ENCODE measurements around the gene PLEKHG4B. TPM values are rescaled to one million over a fixed set of nuclear protein-coding genes. Genes with fewer than 3 reads are reported as not detected.
"Not testable (repeated sequence)": the region's sequence is repeated elsewhere in the genome, so short reads cannot be mapped to it uniquely, and the experiment has no call there.

Gene PLEKHG4B
- total RNA-seq, 1 donor from 2014 or later, result 0.36 TPM

GRCh38 chr5:158807-159447 is 67.0 kb downstream of the PLEKHG4B start:
- ATAC-seq, result no peak

GRCh38 chr5:159448-160172 is 67.6 kb downstream of the PLEKHG4B start:
- no peak for ATAC-seq

DNA sequence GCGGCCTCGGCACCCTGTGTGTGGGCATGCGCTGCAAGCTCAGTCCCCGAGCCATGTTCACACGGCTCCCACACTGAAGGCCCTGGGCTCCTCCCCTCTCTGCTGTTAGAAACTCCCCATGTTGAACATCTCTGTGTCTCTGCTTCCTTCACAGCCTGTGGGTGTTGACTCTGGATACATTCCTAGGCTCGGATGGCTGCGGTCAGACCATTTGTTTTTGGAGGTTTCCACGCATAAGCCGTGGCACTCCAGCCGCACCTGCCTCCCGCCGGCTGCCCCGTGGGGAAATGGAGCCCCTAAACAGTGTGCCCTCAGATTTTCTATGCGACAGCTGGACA is 68.2 kb downstream of the PLEKHG4B start:
- no peak for ATAC-seq

DNA sequence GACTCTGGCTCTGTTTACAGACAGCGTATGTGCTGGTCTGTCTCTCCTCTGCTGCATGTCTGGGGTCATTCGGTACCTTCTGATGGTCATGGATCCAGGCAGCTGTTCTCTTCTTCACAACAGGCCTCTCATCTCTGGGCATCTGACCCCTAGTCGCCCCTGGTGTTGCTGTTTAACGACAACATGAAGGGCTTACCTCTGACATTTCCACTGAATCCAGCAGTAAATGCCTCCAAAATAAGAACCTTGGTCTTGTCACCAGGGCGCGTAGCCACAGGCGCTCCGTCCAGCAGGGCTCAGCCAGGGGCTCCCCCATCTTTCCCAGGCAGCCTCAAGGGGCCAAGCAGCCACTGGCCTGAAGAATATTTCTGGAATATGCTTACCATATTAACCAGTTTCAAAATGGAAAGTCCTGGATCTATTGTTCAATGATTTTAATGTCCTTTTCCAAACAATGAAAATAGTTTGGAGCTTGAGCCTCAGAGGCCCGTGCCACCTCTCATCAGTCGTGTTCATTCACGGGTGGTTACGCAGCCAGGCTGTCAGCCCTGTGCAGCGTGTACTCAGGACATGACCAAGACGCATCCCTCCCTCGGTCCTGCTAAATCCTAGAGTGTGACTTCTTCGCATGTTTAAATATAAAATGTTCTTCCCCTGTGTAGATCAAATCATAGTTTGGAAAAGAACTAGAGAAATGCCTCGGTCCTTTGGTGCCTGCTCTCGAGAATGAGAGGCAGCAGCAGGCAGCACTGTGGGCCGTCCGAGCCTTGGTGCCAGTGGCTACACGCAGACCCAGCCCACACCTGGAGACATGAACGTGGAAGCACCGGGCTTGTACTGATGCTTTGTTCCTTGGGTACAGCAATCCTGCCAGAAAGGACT is 69.2 kb downstream of the PLEKHG4B start:
- no peak for ATAC-seq

- ATAC-seq, result no peak
Observed at GRCh38 chr5:161803-162110, 69.8 kb downstream of the PLEKHG4B start.

DNA sequence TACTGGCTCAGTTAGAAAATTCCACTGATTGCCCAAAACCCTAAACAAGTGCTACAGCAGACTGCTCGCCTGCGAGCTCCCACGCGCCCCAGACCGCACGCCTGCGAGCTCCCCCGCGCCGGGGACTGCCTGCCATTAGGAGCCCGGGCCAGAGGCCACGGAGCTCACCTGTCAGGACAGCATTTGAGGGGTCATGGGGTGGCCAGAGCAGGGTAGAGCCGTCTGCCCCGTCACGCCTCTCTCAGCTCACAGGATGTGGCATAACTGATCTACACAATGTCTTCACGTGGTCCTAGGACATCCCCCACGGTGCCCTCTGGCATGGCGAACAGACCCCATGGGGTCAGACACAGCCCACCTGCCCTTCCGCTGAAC is 70.2 kb downstream of the PLEKHG4B start:
- ATAC-seq, result no peak

GRCh38 chr5:162565-163337 is 70.8 kb downstream of the PLEKHG4B start:
- ATAC-seq, result no peak

GRCh38 chr5:163338-163620 is 71.3 kb downstream of the PLEKHG4B start:
- ATAC-seq, result no peak

- ATAC-seq, result no peak
Observed at GRCh38 chr5:163841-164240, 71.9 kb downstream of the PLEKHG4B start.

DNA sequence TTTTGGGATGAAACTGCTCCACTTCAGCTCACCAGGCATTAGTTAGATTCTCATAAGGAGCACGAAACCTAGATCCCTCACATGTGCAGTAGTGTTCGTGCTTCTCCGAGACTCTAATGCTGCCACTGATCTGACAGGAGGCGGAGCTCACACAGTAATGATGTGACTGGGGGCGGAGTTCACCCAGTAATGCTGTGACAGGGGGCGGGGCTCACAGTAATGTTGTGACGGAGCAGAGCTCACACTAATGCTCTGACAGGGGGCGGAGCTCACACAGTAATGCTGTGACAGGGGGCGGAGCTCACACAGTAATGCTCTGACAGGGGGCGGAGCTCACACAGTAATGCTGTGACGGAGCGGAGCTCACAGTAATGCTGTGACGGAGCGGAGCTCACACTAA is 72.3 kb downstream of the PLEKHG4B start:
- ATAC-seq, result no peak

DNA sequence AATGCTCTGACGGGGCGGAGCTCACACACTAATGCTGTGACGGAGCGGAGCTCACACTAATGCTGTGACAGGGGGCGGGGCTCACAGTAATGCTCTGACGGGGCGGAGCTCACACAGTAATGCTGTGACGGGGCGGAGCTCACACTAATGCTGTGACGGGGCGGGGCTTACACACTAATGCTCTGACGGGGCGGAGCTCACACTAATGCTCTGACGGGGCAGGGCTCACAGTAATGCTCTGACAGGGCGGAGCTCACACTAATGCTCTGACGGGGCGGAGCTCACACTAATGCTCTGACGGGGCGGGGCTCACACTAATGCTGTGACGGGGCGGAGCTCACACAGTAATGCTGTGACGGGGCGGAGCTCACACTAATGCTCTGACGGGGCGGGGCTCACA is 72.8 kb downstream of the PLEKHG4B start:
- not testable (repeated sequence) for ATAC-seq

DNA sequence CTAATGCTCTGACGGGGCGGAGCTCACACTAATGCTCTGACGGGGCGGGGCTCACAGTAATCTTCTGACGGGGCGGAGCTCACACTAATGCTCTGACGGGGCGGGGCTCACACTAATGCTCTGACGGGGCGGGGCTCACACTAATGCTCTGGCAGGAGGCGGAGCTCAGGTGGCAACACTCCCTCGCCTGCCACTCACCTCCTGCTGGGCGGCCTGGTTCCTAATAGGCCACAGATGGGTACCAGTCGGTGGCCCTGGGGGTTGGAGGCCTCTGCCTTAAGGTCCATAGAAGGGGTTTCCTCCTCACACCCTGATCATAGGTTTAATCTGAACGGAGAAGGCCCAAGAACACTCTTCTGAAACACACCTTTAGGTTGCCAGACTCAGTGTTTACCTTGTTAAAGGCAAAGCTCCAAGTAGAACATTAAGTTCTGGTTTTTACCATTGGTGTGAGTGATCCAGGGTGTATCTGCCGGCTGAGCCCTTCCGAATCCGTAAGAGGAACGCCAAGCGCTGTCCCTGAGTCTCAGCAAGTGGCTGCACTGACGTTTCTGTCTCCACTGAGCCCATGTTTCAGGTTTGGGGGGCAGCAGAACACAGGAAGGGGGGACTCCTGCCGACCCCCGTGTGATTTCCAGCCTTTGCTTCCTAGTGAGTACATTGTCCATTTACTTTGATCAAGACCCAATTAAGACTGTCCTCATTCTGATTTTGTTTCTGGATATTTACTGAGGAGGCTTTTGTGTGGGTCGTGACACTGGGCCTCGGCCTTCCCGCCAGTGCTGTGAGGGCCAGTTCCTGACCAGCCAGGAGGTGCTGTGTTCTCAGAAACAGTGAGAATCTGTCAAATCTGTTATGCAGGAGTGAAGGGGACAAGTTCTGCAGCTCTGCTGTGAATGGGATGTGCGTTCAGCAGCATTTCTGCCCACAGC is 74.7 kb downstream of the PLEKHG4B start:
- ATAC-seq, result no peak

DNA sequence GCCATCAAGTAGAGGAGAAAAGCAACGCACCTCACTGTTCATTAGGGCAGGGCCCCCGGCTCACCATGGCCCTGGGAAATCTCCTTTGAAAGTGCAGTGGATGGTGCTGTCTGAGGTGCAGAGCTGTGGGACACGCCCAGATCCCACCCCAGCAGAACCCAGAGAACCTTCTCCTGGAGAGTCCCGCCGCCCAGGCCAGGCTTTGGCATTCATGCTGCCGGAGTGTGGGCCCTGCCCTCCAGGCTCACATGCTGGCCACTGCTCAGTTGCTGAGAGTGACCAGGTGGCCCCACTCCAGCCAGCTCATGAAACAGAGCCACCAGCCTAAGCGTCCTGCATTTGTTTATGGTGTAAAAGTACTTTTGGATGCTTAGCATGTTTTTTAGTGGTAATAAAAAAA is 75.5 kb downstream of the PLEKHG4B start:
- no peak for ATAC-seq

DNA sequence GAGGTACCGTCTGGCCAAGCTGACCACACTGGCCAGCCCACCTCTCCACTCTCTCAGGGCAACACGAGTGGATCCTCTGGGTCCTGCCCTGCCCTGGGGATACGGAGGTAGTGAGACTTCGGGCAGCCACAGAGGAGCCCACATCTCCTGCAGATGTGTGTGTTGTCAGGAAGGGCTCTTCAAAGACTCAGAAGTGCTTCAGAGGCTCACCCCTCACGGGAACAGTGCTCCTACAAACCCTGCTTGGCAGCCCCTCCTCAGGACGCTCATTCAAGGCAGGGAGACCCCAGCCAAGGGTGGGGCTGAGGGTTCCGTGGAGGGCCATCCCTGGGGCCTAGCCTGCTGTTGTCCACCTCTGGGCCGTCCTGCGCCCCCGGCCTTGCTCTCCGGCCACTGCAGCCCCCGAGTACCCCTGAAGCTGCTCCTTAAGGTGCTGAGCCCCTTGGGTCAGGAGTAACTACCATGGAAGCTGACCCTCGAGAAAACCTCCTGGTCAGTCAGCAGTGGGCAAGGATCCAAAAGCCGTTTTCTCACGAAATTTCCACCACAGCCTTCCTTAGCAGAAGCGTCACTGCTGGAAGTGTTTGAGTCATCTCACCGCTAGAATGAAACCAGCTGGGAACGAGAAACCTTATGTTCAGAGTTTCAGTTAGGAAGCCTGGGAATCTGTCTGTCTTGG is 76.2 kb downstream of the PLEKHG4B start:
- ATAC-seq, result no peak

DNA sequence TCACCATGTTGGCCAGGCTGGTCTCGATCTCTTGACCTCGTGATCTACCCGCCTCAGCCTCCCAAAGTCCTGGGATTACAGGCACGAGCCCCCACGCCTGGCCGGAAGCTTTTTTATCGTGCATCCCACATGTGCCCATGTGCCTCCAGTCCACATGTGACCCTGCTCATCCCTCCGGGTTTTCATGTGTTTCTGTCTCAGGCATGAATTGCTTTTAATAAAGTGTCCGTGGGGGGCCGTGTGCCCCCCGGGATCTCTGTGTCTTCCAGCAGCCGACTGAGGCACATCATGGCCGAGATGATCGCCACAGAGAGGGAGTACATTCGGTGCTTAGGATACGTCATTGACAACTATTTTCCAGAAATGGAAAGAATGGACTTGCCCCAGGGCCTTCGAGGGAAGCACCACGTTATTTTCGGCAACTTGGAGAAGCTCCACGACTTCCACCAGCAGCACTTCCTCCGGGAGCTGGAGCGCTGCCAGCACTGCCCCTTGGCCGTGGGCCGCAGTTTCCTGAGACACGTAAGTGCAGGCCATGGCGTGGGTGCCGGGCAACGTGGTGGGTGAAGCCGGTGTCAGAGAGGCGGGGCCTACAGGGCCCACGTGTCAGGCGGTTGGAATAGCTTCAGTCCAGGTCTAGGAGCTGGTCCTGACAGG is 77.2 kb downstream of the PLEKHG4B start:
- peak; percentile 65 for ATAC-seq

DNA sequence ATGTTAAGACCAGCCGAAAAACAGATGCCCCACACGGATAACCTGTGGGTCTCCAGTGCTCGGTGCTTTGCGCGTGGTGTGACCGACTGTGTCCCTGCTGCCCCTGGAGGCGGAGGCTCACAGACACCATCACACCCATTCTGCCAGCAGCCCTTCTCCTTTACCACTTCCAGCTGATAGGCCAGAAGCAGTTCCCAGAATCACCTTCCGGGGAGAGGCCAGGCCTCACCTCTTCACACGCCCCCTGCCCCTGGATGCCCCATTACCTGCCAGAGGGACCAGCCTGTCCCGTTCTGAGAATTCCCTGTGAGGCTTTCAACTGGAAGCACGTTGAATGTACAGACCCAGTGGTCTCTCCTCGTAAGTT is 77.7 kb downstream of the PLEKHG4B start:
- no peak for ATAC-seq

GRCh38 chr5:170971-171800 is 79.2 kb downstream of the PLEKHG4B start:
- ATAC-seq, result no peak

DNA sequence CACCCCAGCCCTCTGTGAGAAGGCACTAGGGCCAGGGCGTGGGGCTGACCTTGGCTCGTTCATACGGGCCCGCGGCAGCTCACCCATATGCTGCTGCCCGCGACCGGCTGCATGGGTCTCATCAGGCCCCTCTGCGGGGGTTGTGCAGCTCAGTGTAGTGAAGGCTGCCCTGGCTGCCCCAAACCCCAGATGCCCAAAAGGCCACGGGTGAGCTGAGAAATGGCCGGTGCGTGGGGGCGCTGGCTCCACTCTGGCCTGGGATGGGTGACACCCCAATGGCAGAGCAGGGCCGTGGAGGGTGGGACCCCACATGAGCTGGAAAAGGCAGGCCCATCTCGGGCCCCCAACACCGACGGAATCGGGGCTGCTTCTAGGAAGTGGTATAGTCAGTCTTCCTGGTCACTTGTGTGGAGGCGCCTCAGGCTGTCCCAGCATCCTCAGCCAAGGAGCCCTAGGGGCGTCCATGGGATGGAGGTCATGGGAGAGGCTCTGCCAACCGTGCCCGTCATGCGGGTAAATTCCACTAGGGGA is 79.9 kb downstream of the PLEKHG4B start:
- ATAC-seq, result no peak

GRCh38 chr5:172421-172820 is 80.5 kb downstream of the PLEKHG4B start:
- ATAC-seq, result no peak

- ATAC-seq, result no peak
Observed at GRCh38 chr5:172841-173251, 80.9 kb downstream of the PLEKHG4B start.

Data from esophagus mucosa (tissue), 1 donor.